Mesendoderm (in vitro differentiated cells): ENCODE measurements around the gene C2CD3. TPM values are rescaled to one million over a fixed set of nuclear protein-coding genes. Genes with fewer than 3 reads are reported as not detected.

Source experiments
- DNase-seq: peaks from one replicate; pipeline ENCODE4 v3.0.0; 2013
- H2AK5ac ChIP-seq: 2 replicates; pipeline ENCODE4 v1.6.1; 2013; ENCODE audit warnings: low read length, inconsistent platforms
- H2BK120ac ChIP-seq: 2 replicates; pipeline ENCODE4 v1.6.1; 2013; ENCODE audit warnings: low read depth, mild to moderate bottlenecking, low read length, moderate library complexity, mixed read lengths
- H2BK15ac ChIP-seq: replicated peaks from 2 replicates; pipeline ENCODE4 v1.6.1; 2013; ENCODE audit warnings: low read depth, mild to moderate bottlenecking, moderate library complexity
- H2BK5ac ChIP-seq: 2 replicates; pipeline ENCODE4 v1.6.1; 2013; ENCODE audit warnings: low read length, inconsistent platforms
- H3K18ac ChIP-seq: 2 replicates; pipeline ENCODE4 v1.6.1; 2013; ENCODE audit warnings: mild to moderate bottlenecking, low read length, mixed read lengths
- H3K23ac ChIP-seq: one replicate; pipeline ENCODE4 v1.6.1; 2013; ENCODE audit warnings: low read length
- H3K27ac ChIP-seq: 2 replicates; pipeline ENCODE4 v1.5.1; 2013; ENCODE audit warnings: low read depth, mild to moderate bottlenecking, inconsistent platforms, low read length, moderate library complexity
- H3K27me3 ChIP-seq: 2 replicates; pipeline ENCODE4 v1.6.1; 2013; ENCODE audit warnings: low read length, control low read depth, mild to moderate bottlenecking, inconsistent platforms; ENCODE audit not compliant: insufficient read depth, poor library complexity
- H3K36me3 ChIP-seq: 2 replicates; pipeline ENCODE4 v1.6.1; 2013; ENCODE audit warnings: low read length, inconsistent platforms; ENCODE audit not compliant: control insufficient read depth, insufficient read depth
- H3K4ac ChIP-seq: one replicate; pipeline ENCODE4 v1.6.1; 2013; ENCODE audit warnings: low read depth, mild to moderate bottlenecking, low read length, moderate library complexity
- H3K4me1 ChIP-seq: 2 replicates; pipeline ENCODE4 v1.6.1; 2013; ENCODE audit warnings: low read depth, low read length, inconsistent platforms; ENCODE audit not compliant: control insufficient read depth
- H3K4me2 ChIP-seq: 2 replicates; pipeline ENCODE4 v1.6.1; 2013; ENCODE audit warnings: low read length
- H3K4me3 ChIP-seq: 2 replicates; pipeline ENCODE4 v1.5.1; 2013; ENCODE audit warnings: mild to moderate bottlenecking, low read length
- H3K56ac ChIP-seq: one replicate; pipeline ENCODE4 v1.6.1; 2013; ENCODE audit warnings: low read length
- H3K79me1 ChIP-seq: 2 replicates; pipeline ENCODE4 v1.6.1; 2013; ENCODE audit warnings: low read length, inconsistent platforms
- H3K79me2 ChIP-seq: 2 replicates; pipeline ENCODE4 v1.6.1; 2013; ENCODE audit warnings: mild to moderate bottlenecking, low read length; ENCODE audit not compliant: control insufficient read depth, insufficient read depth
- H3K9ac ChIP-seq: 2 replicates; pipeline ENCODE4 v1.6.1; 2013; ENCODE audit warnings: low read length, inconsistent platforms
- H4K5ac ChIP-seq: one replicate; pipeline ENCODE4 v1.6.1; 2013; ENCODE audit warnings: low read length
- H4K8ac ChIP-seq: one replicate; pipeline ENCODE4 v1.6.1; 2013; ENCODE audit warnings: low read depth, mild to moderate bottlenecking, control low read depth, low read length, moderate library complexity
- WGBS: extraction: QIAGEN DNeasy Blood & Tissue Kit; methylation state at CpG from one replicate; pipeline ENCODE4 v1.1.7; 2013; ENCODE audit warnings: low lambda C conversion rate, missing lambda C conversion rate; ENCODE audit not compliant: insufficient coverage; ENCODE audit errors: extremely low coverage; 5-methylcytosine and 5-hydroxymethylcytosine counted together
- polyA plus RNA-seq, 2 experiments: library from polyadenylated mRNA; stranded (reverse); fragments of 200-250 nt; gene quantifications; one replicate each; pipeline ENCODE4 v1.2.3, GENCODE V29; 2013

The C2CD3 gene, protein sequence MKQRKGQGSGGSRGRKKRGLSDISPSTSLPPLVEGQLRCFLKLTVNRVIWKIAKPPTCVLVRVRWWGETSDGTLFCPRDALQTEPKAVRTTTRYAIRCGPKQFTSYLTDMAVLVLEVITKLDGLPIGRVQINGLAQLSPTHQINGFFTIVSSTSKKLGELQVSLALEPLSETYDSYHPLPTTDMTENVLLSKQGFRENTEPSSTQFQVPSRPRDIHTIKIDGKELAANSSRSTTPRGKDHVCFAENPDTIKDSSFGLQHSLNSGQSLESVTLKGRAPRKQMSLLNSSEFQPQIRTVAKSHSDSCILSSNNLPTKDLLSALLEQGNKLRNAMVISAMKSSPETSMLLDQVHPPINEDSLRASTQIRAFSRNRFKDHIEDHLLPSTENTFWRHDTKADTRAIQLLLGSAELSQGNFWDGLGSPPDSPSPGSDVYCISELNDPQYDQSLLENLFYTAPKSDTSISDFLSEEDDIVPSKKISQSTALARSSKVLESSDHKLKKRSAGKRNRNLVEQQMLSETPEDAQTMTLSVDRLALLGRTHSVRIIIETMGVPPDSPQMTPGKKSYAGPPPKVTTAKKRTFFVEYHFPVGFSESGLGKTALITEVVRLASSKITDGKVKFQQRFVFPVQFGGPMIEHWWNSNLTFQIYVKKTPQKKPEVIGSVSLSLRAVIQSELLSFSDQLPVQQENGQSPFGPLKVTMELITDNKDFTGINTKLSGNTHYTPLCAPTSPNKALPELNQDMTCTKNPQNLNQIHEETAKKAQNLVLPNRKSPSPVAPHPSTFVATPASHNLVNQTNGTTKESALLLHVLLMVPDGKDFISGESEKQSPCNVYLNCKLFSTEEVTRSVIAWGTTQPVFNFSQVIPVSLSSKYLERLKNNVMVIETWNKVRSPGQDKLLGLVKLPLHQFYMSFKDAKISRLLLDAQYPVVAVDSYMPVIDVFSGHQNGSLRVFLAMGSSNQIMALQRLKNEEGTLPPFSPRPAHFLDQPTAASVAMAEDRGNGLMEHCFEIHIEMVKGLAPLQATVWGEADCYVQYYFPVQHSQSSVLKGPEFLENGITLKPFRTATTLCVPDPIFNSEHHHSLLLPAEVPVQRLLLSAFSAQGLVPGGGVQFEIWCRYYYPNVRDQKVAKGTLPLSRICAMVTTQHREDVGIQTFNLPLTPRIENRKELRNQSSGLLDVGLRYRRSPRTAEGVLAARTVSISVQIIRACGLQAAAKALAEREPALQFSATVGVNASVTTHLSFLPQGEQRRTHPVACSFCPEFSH (N-terminal part only)
- polyA plus RNA-seq (2013, experiment 1 of 2): 12.5 TPM
- polyA plus RNA-seq (2013, experiment 2 of 2): 14.5 TPM

DNA sequence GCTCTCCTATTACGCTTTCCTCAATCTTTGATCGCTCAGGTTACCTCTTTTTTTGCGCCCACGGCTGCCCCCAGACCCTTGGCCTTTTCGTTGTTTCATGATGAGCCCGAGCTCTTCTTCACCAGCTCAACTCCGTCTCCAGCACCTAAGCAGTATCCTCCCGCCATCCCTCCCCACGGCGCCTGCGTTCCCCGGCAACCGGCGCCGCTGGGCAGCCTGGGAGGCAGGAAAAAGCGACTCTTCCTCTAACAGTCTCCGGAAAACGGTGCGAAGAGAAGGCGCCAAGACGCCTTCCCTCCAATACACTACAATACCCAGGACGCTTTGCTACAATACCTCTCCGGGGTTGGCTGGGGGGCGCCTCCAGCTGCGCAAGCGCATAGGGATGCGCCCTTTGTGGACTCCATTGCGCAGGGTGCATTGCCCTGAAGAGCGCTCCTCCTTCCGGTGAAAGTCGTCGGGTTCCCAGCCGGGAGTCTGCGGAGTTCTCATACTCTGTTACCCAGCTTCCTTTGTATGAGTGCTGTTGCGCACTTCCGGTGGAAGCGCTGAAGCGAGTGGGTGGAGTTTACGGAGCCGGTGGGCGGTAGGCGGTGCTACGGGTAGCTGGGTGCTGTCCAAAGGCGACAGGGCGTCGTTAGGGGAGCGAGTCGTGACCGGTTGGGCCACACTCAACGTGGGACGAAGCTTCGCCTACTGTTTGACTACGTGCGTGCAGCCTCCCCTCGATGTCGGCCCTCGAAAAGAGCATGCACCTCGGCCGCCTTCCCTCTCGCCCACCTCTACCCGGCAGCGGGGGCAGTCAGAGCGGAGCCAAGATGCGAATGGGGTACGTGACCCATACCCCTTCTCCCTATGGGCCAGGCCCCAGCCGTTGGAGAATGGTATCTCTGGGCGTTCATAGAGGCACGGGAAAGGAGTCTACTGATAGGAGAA is at the start of gene C2CD3, which contains the start of gene PPME1:
Gene C2CD3 (minus strand): TSS at position 309 of the 936 bp plus-strand sequence. CDS start 210 bp downstream, at position 99.
Gene PPME1 (plus strand): TSS at position 596 of the 936 bp plus-strand sequence. CDS start 133 bp downstream, at position 729.
- H3K18ac ChIP-seq: peak within 1 kb of the TSS; percentile 22
- H2BK15ac ChIP-seq: no peak within 1 kb of the TSS
- DNase-seq: peak; percentile 100
- peak within 1 kb of the TSS; percentile 7 for H2BK5ac ChIP-seq
- peak within 1 kb of the TSS; percentile 71 for H3K27ac ChIP-seq
- H2AK5ac ChIP-seq: no peak within 1 kb of the TSS
- H2BK120ac ChIP-seq: no peak within 1 kb of the TSS
- H4K8ac ChIP-seq: no peak within 1 kb of the TSS
- peak within 1 kb of the TSS; percentile 85 for H3K4me2 ChIP-seq
- no peak within 1 kb of the TSS for H3K4ac ChIP-seq
- peak within 1 kb of the TSS; percentile 85 for H3K9ac ChIP-seq
- peak within 1 kb of the TSS; percentile 93 for H3K4me3 ChIP-seq
- peaks cover 10% of the 10 kb centered on the region for H3K4me1 ChIP-seq
- no peaks in the 10 kb centered on the region for H3K36me3 ChIP-seq
- H3K23ac ChIP-seq: peak within 1 kb of the TSS; percentile 86
- peak within 1 kb of the TSS; percentile 99 for H3K56ac ChIP-seq
- H4K5ac ChIP-seq: no peak within 1 kb of the TSS
- WGBS: no CpG with 5 or more reads among the region's 68 CpGs
- H3K79me1 ChIP-seq: peaks cover 14% of the 10 kb centered on the region
- peaks cover 16% of the 10 kb centered on the region for H3K79me2 ChIP-seq
- no peaks in the 10 kb centered on the region for H3K27me3 ChIP-seq

DNA sequence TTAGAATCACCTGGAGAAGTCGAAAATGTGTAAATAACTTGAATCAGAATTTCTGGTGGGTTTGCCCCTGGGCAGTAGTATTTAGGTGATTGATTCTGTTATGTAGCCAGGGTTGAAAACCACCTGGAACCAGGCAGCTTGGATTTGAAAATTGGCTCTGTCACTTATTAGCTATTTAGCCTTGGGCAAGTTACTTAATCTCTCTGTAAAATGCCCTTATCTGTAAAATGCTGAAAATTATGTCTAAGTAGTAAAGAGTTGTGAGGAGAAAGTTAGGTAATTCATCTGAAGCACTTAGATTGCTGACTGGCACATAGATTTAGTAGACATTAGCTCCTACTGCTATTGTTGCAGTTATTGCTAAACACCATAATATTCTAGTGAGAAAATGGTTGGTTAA is 49.6 kb upstream of the C2CD3 start:
- H3K4me2 ChIP-seq: no peak overlapping the region
- H3K79me1 ChIP-seq: no peaks in the 10 kb centered on the region

GRCh38 chr11:74212533-74212932 is 41.7 kb upstream of the C2CD3 start:
- no peaks in the 10 kb centered on the region for H3K4me1 ChIP-seq
- no peak overlapping the region for H3K18ac ChIP-seq
- no peak overlapping the region for H3K4me3 ChIP-seq
- H4K8ac ChIP-seq: no peak overlapping the region
- H2BK15ac ChIP-seq: no peak overlapping the region
- H2BK120ac ChIP-seq: no peak overlapping the region
- no peak overlapping the region for H3K4ac ChIP-seq
- H4K5ac ChIP-seq: no peak overlapping the region
- WGBS: no CpG with 5 or more reads among the region's 2 CpGs
- no peaks in the 10 kb centered on the region for H3K27me3 ChIP-seq
- no peaks in the 10 kb centered on the region for H3K36me3 ChIP-seq
- H3K23ac ChIP-seq: no peak overlapping the region
- H2BK5ac ChIP-seq: no peak overlapping the region
- H3K79me1 ChIP-seq: no peaks in the 10 kb centered on the region
- no peak overlapping the region for H3K9ac ChIP-seq
- no peaks in the 10 kb centered on the region for H3K79me2 ChIP-seq
- H3K27ac ChIP-seq: no peak overlapping the region
- no peak overlapping the region for H2AK5ac ChIP-seq
- H3K4me2 ChIP-seq: no peak overlapping the region
- no peak overlapping the region for H3K56ac ChIP-seq
- no peak for DNase-seq

More for the DNA sequence above, 49.6 kb upstream of the C2CD3 start:
- H2AK5ac ChIP-seq: no peak overlapping the region
- no peak overlapping the region for H2BK15ac ChIP-seq
- no peak overlapping the region for H3K27ac ChIP-seq
- DNase-seq: no peak
- H3K4me3 ChIP-seq: no peak overlapping the region
- no peak overlapping the region for H2BK5ac ChIP-seq
- no peak overlapping the region for H3K18ac ChIP-seq
- no peak overlapping the region for H4K5ac ChIP-seq
- H2BK120ac ChIP-seq: no peak overlapping the region
- no peak overlapping the region for H4K8ac ChIP-seq
- H3K9ac ChIP-seq: no peak overlapping the region
- no peaks in the 10 kb centered on the region for H3K27me3 ChIP-seq
- H3K36me3 ChIP-seq: no peaks in the 10 kb centered on the region
- H3K4ac ChIP-seq: no peak overlapping the region
- H3K23ac ChIP-seq: no peak overlapping the region
- no peaks in the 10 kb centered on the region for H3K4me1 ChIP-seq
- no peak overlapping the region for H3K56ac ChIP-seq
- no CpG with 5 or more reads among the region's 1 CpG for WGBS
- H3K79me2 ChIP-seq: no peaks in the 10 kb centered on the region

DNA sequence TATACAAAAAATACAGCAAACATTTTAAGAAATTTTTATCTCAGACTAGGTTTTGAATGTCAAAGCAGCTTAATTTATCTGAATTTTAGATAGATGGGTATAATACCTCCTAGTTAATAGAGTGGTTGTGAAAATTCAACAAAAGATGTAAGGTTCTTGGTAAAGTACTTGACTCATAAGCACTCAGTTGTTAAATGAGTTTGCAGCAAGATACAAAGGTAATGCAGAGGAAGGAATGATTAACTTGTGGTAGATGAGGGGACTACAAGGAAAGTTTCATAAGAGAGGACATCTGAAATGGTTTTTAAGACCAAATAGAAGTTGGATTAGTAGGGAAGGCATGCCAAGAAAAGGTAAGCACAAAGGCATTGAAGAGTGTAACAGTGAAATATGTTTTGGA is 37.7 kb upstream of the C2CD3 start:
- no peak overlapping the region for H3K18ac ChIP-seq
- H2AK5ac ChIP-seq: no peak overlapping the region
- no peaks in the 10 kb centered on the region for H3K79me2 ChIP-seq
- no peak overlapping the region for H3K4ac ChIP-seq
- H4K5ac ChIP-seq: no peak overlapping the region
- H3K23ac ChIP-seq: no peak overlapping the region
- H3K27ac ChIP-seq: no peak overlapping the region
- no peak overlapping the region for H3K4me2 ChIP-seq
- H3K36me3 ChIP-seq: no peaks in the 10 kb centered on the region
- H3K79me1 ChIP-seq: no peaks in the 10 kb centered on the region
- H3K9ac ChIP-seq: no peak overlapping the region
- DNase-seq: no peak
- no peak overlapping the region for H2BK5ac ChIP-seq
- no peak overlapping the region for H2BK120ac ChIP-seq
- no peak overlapping the region for H3K4me3 ChIP-seq
- no peaks in the 10 kb centered on the region for H3K4me1 ChIP-seq
- no peak overlapping the region for H4K8ac ChIP-seq
- no peaks in the 10 kb centered on the region for H3K27me3 ChIP-seq
- no peak overlapping the region for H3K56ac ChIP-seq
- H2BK15ac ChIP-seq: no peak overlapping the region

GRCh38 chr11:74206746-74207145 is 35.9 kb upstream of the C2CD3 start:
- no CpG with 5 or more reads among the region's 1 CpG for WGBS
- Histone ChIP-seq H3K23ac (no peak overlapping the region), H3K18ac (no peak overlapping the region), H3K79me1 (no peaks in the 10 kb centered on the region), H3K4me2 (no peak overlapping the region), H2AK5ac (no peak overlapping the region), H3K27me3 (no peaks in the 10 kb centered on the region), H4K8ac (no peak overlapping the region), H3K4me1 (no peaks in the 10 kb centered on the region), H2BK5ac (no peak overlapping the region), H2BK120ac (no peak overlapping the region), H3K9ac (no peak overlapping the region), H3K36me3 (no peaks in the 10 kb centered on the region), H3K4ac (no peak overlapping the region), H3K27ac (no peak overlapping the region), H3K79me2 (no peaks in the 10 kb centered on the region), H3K4me3 (no peak overlapping the region), H3K56ac (no peak overlapping the region), H2BK15ac (no peak overlapping the region), H4K5ac (no peak overlapping the region)
- DNase-seq: no peak
